A549 (cell line): ENCODE results near the gene E2F6. TPM values are rescaled to one million over a fixed set of nuclear protein-coding genes. Genes with fewer than 3 reads are reported as not detected.
A peak's percentile ranks its signal among the peaks of the same experiment; 100 is the strongest.

Experiments used
- ATAC-seq, 2 experiments: fragments of 200-7000 bp in 1 of 2; fragments of >200 bp in 1 of 2; cut with Nextera tagmentation in 1 of 2; cut with Tn5 transposase in 1 of 2; 3 replicates each; pipeline versions ENCODE4 v1.8.0 to v1.9.1; 2018 to 2020; ENCODE audit warnings: mild to moderate bottlenecking in 1 of 2, moderate library complexity in 1 of 2
- CTCF ChIA-PET: fragments of 300-600 bp; sonication (Branson Sonifier 250); formaldehyde crosslinking; extraction: SDS; loops from one replicate; lab custom pipeline; 2021; ENCODE audit warnings: antibody characterized with exemption, inconsistent platforms; lab: Yijun Ruan, JAX
- POLR2A ChIA-PET: fragments of 350-600 bp; formaldehyde crosslinking; extraction: SDS; loops from one replicate; lab custom pipeline; 2021; ENCODE audit warnings: antibody characterized with exemption, inconsistent platforms; lab: Yijun Ruan, JAX
- DNase-seq, 2 experiments: peaks; one replicate each; pipeline versions ENCODE4 v3.0.0 to v3.0.0-alpha.2; 2011 to 2016; ENCODE audit warnings: low read depth in 1 of 2, low spot score in 1 of 2
- FAIRE-seq: peaks from 2 replicates; lab custom pipeline; 2011; peaks lifted over from hg19 to GRCh38; lab: Jason Lieb, UNC
- H3K27ac ChIP-seq, 2 experiments: fragments of >200 bp; sonication (Bioruptor Twin); formaldehyde crosslinking; 3 replicates each; pipeline ENCODE4 v1.5.1; 2016 to 2017
- H3K4me1 ChIP-seq: fragments of >200 bp; sonication (Bioruptor Twin); formaldehyde crosslinking; 3 replicates; pipeline ENCODE4 v1.6.1; 2016
- H3K4me2 ChIP-seq: fragments of >200 bp; sonication (Bioruptor Twin); formaldehyde crosslinking; 3 replicates; pipeline ENCODE4 v1.6.1; 2016
- H3K4me3 ChIP-seq: fragments of >200 bp; sonication (Bioruptor Twin); formaldehyde crosslinking; 3 replicates; pipeline ENCODE4 v1.5.1; 2016
- H3K9me3 ChIP-seq: fragments of >200 bp; sonication (Bioruptor Twin); formaldehyde crosslinking; 3 replicates; pipeline ENCODE4 v1.6.1; 2016
- CBX8 ChIP-seq: fragments of 200-600 bp; sonication (generic); IDR thresholded peaks from 2 replicates; pipeline ENCODE4 v1.6.1; 2016
- CTCF ChIP-seq: fragments of >200 bp; sonication (Bioruptor Twin); formaldehyde crosslinking; IDR thresholded peaks from 3 replicates; pipeline ENCODE4 v1.5.1; 2016
- E2F6 ChIP-seq: IDR thresholded peaks from 2 replicates; pipeline ENCODE4 v1.6.1; 2012; ENCODE audit warnings: low read depth, borderline replicate concordance
- EHMT2 ChIP-seq: fragments of 200-600 bp; sonication (generic); IDR thresholded peaks from 2 replicates; pipeline ENCODE4 v1.6.1; 2016; ENCODE audit warnings: antibody characterized with exemption, low read depth, mild to moderate bottlenecking, moderate library complexity
- EP300 ChIP-seq, 2 experiments: fragments of >200 bp; sonication (Bioruptor Twin); formaldehyde crosslinking; IDR thresholded peaks; 2 replicates in 1 of 2; 3 replicates in 1 of 2; pipeline ENCODE4 v1.6.1; 2016 to 2017
- FOXS1 ChIP-seq: fragments of 250-450 bp; sonication (Bioruptor Pico); IDR thresholded peaks from 2 replicates; pipeline ENCODE4 v1.5.0; 2020; ENCODE audit warnings: mild to moderate bottlenecking, moderate library complexity
- GATA3 ChIP-seq: IDR thresholded peaks from 2 replicates; pipeline ENCODE4 v1.6.1; 2012; ENCODE audit warnings: borderline replicate concordance
- HEYL ChIP-seq: fragments of 250-450 bp; sonication (Bioruptor Pico); IDR thresholded peaks from 2 replicates; pipeline ENCODE4 v1.8.0; 2021; ENCODE audit warnings: mild to moderate bottlenecking, moderate library complexity
- HMGXB4 ChIP-seq: fragments of 250-450 bp; sonication (Bioruptor Pico); IDR thresholded peaks from 2 replicates; pipeline ENCODE4 v1.5.0; 2021; ENCODE audit warnings: mild to moderate bottlenecking, moderate library complexity, borderline replicate concordance
- HOXB13 ChIP-seq: fragments of 250-450 bp; sonication (Bioruptor Pico); IDR thresholded peaks from 2 replicates; pipeline ENCODE4 v1.5.0; 2020; ENCODE audit warnings: low read depth, mild to moderate bottlenecking, moderate library complexity
- MAZ ChIP-seq: fragments of 150-350 bp; IDR thresholded peaks from 2 replicates; pipeline ENCODE4 v1.6.1; 2014; ENCODE audit warnings: antibody characterized with exemption, low read depth, low read length, borderline replicate concordance
- MYC ChIP-seq: IDR thresholded peaks from 2 replicates; pipeline ENCODE4 v1.6.1; 2012; ENCODE audit warnings: mild to moderate bottlenecking, inconsistent platforms, low read length, improper control_type of control experiment, borderline replicate concordance
- NPAS2 ChIP-seq: fragments of 250-450 bp; sonication (Bioruptor Pico); IDR thresholded peaks from 2 replicates; pipeline ENCODE4 v1.8.0; 2022; ENCODE audit warnings: mild to moderate bottlenecking, moderate library complexity, borderline replicate concordance
- NR3C1 ChIP-seq: fragments of >200 bp; sonication (Bioruptor Twin); formaldehyde crosslinking; IDR thresholded peaks from 3 replicates; pipeline ENCODE4 v1.6.1; 2017
- RCOR1 ChIP-seq: fragments of 150-350 bp; IDR thresholded peaks from 2 replicates; pipeline ENCODE4 v1.6.1; 2014; ENCODE audit warnings: antibody characterized with exemption, low read length, low read depth
- RFX5 ChIP-seq: fragments of 450-650 bp; IDR thresholded peaks from 2 replicates; pipeline ENCODE4 v1.7.1; 2014; ENCODE audit warnings: antibody characterized with exemption, mild to moderate bottlenecking, moderate library complexity
- SMC3 ChIP-seq: fragments of >200 bp; sonication (Bioruptor Twin); formaldehyde crosslinking; IDR thresholded peaks from 3 replicates; pipeline ENCODE4 v1.6.1; 2018; ENCODE audit warnings: inconsistent platforms
- SREBF2 ChIP-seq: fragments of 450-650 bp; IDR thresholded peaks from 2 replicates; pipeline ENCODE4 v1.6.1; 2014; ENCODE audit warnings: mild to moderate bottlenecking, moderate library complexity
- ZNF302 ChIP-seq: fragments of 250-450 bp; sonication (Bioruptor Pico); IDR thresholded peaks from 2 replicates; pipeline ENCODE4 v1.9.0; 2021; ENCODE audit warnings: inconsistent platforms, mild to moderate bottlenecking, moderate library complexity
- WGBS: methylation state at CpG from one replicate; pipeline ENCODE4 v1.1.6; 2017; ENCODE audit errors: missing lambda C conversion rate; 5-methylcytosine and 5-hydroxymethylcytosine counted together
- polyA plus RNA-seq, 4 experiments: library from polyadenylated mRNA; depleted of rRNA in 3 of 4; stranded (reverse); fragments of >200 nt; fragmentation: RNase III in 1 of 4; extraction: RNeasy Plus Mini Kit Qiagen cat#74134 plus additional on column Dnase treatment in 1 of 4; gene quantifications; 2 replicates in 3 of 4; 3 replicates in 1 of 4; pipeline ENCODE4 v1.2.3, GENCODE V29; 2011 to 2017

E2F6 gene
- polyA plus RNA-seq, 2 of the 4 experiments (the other 2 are of a cell fraction): 34.3 to 41.7 TPM

- TF ChIP-seq CTCF: no peak
- no peak for TF ChIP-seq EP300 (IDR thresholded peaks at IDR 0.05)
- no peak for TF ChIP-seq MAZ
- TF ChIP-seq RFX5: no peak
- TF ChIP-seq HOXB13 (CRISPR knock-in tag): no peak
- no peak for TF ChIP-seq E2F6
- no peak for TF ChIP-seq SMC3
- no peak for TF ChIP-seq HMGXB4 (CRISPR knock-in tag)
- TF ChIP-seq MYC: no peak
- no peak for TF ChIP-seq HEYL
- TF ChIP-seq ZNF302 (CRISPR knock-in tag): no peak
- no peak for TF ChIP-seq NR3C1
- TF ChIP-seq RCOR1: no peak
- no peak for TF ChIP-seq NPAS2 (CRISPR knock-in tag)
- Histone ChIP-seq H3K4me1 (peaks cover 18% of the 10 kb centered on the region; the same call in 2 of the 3 replicates), H3K4me2 (no peak overlapping the region), H3K27ac (no peak overlapping the region), H3K4me3 (no peak overlapping the region), H3K9me3 (no peaks in the 10 kb centered on the region)
- CTCF ChIA-PET: interaction anchor here (1.2 to 11.7 kb wide), 5 partner anchors 10 to 326 kb away, joined by 3 to 92 read pairs (median 7); a partner anchor contains a TSS
- no peak for DNase-seq
- POLR2A ChIA-PET: no interaction called here
- 94% methylated on average over 3 of the region's 3 CpGs for WGBS
- peak; percentile 8 to 32; a peak in 1 of 6 replicates for ATAC-seq
- no peak for FAIRE-seq
Observed at GRCh38 chr2:11458753-11459152, 7.2 kb downstream of the E2F6 start.

- no peak for FAIRE-seq
- 100% methylated on average over 1 of the region's 1 CpG for WGBS
- H3K4me3 ChIP-seq: no peak overlapping the region
- H3K9me3 ChIP-seq: no peaks in the 10 kb centered on the region
- no peak for DNase-seq
- H3K4me1 ChIP-seq: peaks cover 10% of the 10 kb centered on the region; the same call in 1 of the 3 replicates
- ChIA-PET CTCF (interaction anchor here (1.2 to 11.7 kb wide), 5 partner anchors 9 to 325 kb away, joined by 3 to 92 read pairs (median 7); a partner anchor contains a TSS), POLR2A (no interaction called here)
- ATAC-seq: no peak
- TF ChIP-seq SREBF2: no peak
- TF ChIP-seq SMC3: no peak
- TF ChIP-seq FOXS1 (CRISPR knock-in tag): no peak
- no peak for TF ChIP-seq EHMT2
- no peak for TF ChIP-seq E2F6
- H3K4me2 ChIP-seq: no peak overlapping the region
- H3K27ac ChIP-seq: no peak overlapping the region
Observed at GRCh38 chr2:11457935-11458334, 8.0 kb downstream of the E2F6 start.

GRCh38 chr2:11456251-11456650, 9.7 kb downstream of the E2F6 start:
- Histone ChIP-seq H3K4me1 (peaks cover 3% of the 10 kb centered on the region; the same call in 1 of the 3 replicates), H3K4me2 (no peak overlapping the region), H3K4me3 (no peak overlapping the region), H3K9me3 (no peaks in the 10 kb centered on the region), H3K27ac (no peak overlapping the region)
- TF ChIP-seq GATA3: no peak
- no peak for TF ChIP-seq CBX8
- ChIA-PET POLR2A (no interaction called here), CTCF (interaction anchor here (0.7 to 11.7 kb wide), 4 partner anchors 8 to 324 kb away, joined by 4 to 92 read pairs (median 34); partner anchors contain the start of gene E2F6)
- ATAC-seq (no peak), DNase-seq (no peak), FAIRE-seq (no peak)
- 85% methylated on average over 3 of the region's 3 CpGs for WGBS
